T-helper 2 cell (primary cell): ENCODE results near the gene BRPF1.

Source experiments
- DNase-seq, 5 experiments: peaks; one replicate each; pipeline versions ENCODE4 v3.0.0 to v3.0.0-alpha.2; 2012 to 2022

Gene BRPF1

GRCh38 chr3:9703736-9704346 lies 27.7 kb upstream of the BRPF1 start, which contains the start of gene CPNE9:
Gene CPNE9, plus strand, starts transcription at chr3:9703833. Its CDS starts 164 bp downstream, at chr3:9703997.
- DNase-seq: no peak

GRCh38 chr3:9704347-9705322 lies 26.9 kb upstream of the BRPF1 start:
- no peak for DNase-seq

- DNase-seq: no peak
These were observed 21.3 kb upstream of the BRPF1 start for GRCh38 chr3:9710174-9710739.

GRCh38 chr3:9712415-9712814 lies 19.1 kb upstream of the BRPF1 start:
- DNase-seq: no peak

- no peak for DNase-seq
These were observed 18.4 kb upstream of the BRPF1 start for GRCh38 chr3:9713142-9713541.

- DNase-seq: no peak
These were observed 16.4 kb upstream of the BRPF1 start for GRCh38 chr3:9715136-9715535.

GRCh38 chr3:9715764-9716437 lies 15.6 kb upstream of the BRPF1 start:
- peak in 1 of 5 experiments; percentile 26 for DNase-seq

- no peak for DNase-seq
These were observed 14.6 kb upstream of the BRPF1 start for GRCh38 chr3:9716801-9717555.

GRCh38 chr3:9717563-9717962 lies 14.0 kb upstream of the BRPF1 start:
- no peak for DNase-seq

GRCh38 chr3:9718118-9718517 lies 13.4 kb upstream of the BRPF1 start:
- no peak for DNase-seq

- DNase-seq: no peak
These were observed 10.4 kb upstream of the BRPF1 start for GRCh38 chr3:9721015-9721699.

GRCh38 chr3:9721700-9722060 lies 9.9 kb upstream of the BRPF1 start:
- DNase-seq: no peak

- no peak for DNase-seq
These were observed 5.6 kb upstream of the BRPF1 start for GRCh38 chr3:9725775-9726515.

GRCh38 chr3:9727041-9727595 lies 4.4 kb upstream of the BRPF1 start:
- DNase-seq: peak in 4 of 5 experiments; percentile 32 to 84 (median 49)

GRCh38 chr3:9727743-9728142 lies 3.8 kb upstream of the BRPF1 start:
- no peak for DNase-seq

- DNase-seq: no peak
These were observed 2.1 kb upstream of the BRPF1 start for GRCh38 chr3:9729419-9729818.

GRCh38 chr3:9730657-9731205 lies 804 bp upstream of the BRPF1 start:
- peak in 1 of 5 experiments; percentile 23 for DNase-seq

- DNase-seq: peak in 3 of 5 experiments; percentile 37 to 70 (median 54)
These were observed 675 bp downstream of the BRPF1 start for GRCh38 chr3:9732080-9732739.

- DNase-seq: no peak
These were observed 1.2 kb downstream of the BRPF1 start for GRCh38 chr3:9732740-9733115.

- DNase-seq: no peak
These were observed 5.3 kb downstream of the BRPF1 start for GRCh38 chr3:9736831-9737230.
